ENCODE measurements around the gene ATP8B3.

GRCh38 chr19:1806184-1807029 lies 5.7 kb downstream of the ATP8B3 start:
- TF ChIP-seq CTCF (IDR thresholded peaks at IDR 0.05; ENCODE audit: insufficient read depth, low read depth, low read length) (no peak), EZH2 (IDR thresholded peaks at IDR 0.05; ENCODE audit: insufficient read depth, low read length) (no peak)
